Measurements from ENCODE around the gene BDH2.

BDH2 gene

DNA sequence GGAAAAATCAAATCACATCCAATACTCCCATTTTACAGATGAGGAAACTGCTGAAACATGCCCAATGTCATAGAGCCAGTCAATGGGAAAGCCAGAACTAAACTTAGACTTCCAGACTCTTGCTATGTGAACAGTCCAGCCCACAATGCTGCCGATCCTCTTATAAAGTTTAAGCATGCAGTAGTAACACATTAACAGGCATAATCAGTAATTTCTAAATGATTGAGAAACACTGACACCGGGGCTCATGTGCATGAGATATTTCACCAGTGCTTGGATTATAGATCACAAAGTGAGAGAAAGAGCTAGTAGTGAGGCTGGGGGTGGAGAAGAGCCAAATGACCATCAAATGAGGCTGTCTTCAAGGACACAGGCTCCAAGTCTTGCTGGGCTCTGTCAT lies 2.5 kb downstream of the BDH2 start:
- H3K36me3 ChIP-seq (ENCODE audit: control insufficient read depth, low read length): no peaks in the 10 kb centered on the region; the same call in 1 of the 2 replicates
- no peak overlapping the region for H3K27ac ChIP-seq (ENCODE audit: low read depth, low read length)
- H3K9me3 ChIP-seq (ENCODE audit: control insufficient read depth, insufficient read depth, low read length): no peaks in the 10 kb centered on the region
- no peak overlapping the region for H3K4me2 ChIP-seq (ENCODE audit: low read length)
- peaks cover 27% of the 10 kb centered on the region for H3K4me1 ChIP-seq (ENCODE audit: control insufficient read depth, low read length)
- no peaks in the 10 kb centered on the region for H4K20me1 ChIP-seq (ENCODE audit: control insufficient read depth, insufficient read depth, low read depth, low read length)
- H3K79me2 ChIP-seq (ENCODE audit: control insufficient read depth, low read length): peaks cover 10% of the 10 kb centered on the region
- H3K27me3 ChIP-seq (ENCODE audit: control insufficient read depth, low read length): no peaks in the 10 kb centered on the region
- peaks cover 6% of the 10 kb centered on the region; the same call in 1 of the 2 replicates for H3F3A ChIP-seq (ENCODE audit: control insufficient read depth, insufficient read depth)
- no peak overlapping the region for H3K4me3 ChIP-seq (ENCODE audit: low read length)
- no peaks in the 10 kb centered on the region for H3K9me2 ChIP-seq (replicated peaks; ENCODE audit: control insufficient read depth, low read length)
- TF ChIP-seq EZH2phosphoT487 (IDR thresholded peaks at IDR 0.05; ENCODE audit: borderline replicate concordance, low read length): no peak
- TF ChIP-seq, protein P1, sequence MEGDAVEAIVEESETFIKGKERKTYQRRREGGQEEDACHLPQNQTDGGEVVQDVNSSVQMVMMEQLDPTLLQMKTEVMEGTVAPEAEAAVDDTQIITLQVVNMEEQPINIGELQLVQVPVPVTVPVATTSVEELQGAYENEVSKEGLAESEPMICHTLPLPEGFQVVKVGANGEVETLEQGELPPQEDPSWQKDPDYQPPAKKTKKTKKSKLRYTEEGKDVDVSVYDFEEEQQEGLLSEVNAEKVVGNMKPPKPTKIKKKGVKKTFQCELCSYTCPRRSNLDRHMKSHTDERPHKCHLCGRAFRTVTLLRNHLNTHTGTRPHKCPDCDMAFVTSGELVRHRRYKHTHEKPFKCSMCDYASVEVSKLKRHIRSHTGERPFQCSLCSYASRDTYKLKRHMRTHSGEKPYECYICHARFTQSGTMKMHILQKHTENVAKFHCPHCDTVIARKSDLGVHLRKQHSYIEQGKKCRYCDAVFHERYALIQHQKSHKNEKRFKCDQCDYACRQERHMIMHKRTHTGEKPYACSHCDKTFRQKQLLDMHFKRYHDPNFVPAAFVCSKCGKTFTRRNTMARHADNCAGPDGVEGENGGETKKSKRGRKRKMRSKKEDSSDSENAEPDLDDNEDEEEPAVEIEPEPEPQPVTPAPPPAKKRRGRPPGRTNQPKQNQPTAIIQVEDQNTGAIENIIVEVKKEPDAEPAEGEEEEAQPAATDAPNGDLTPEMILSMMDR (IDR thresholded peaks at IDR 0.05; ENCODE audit: low read depth, low read length, poor library complexity, severe bottlenecking): no peak

DNA sequence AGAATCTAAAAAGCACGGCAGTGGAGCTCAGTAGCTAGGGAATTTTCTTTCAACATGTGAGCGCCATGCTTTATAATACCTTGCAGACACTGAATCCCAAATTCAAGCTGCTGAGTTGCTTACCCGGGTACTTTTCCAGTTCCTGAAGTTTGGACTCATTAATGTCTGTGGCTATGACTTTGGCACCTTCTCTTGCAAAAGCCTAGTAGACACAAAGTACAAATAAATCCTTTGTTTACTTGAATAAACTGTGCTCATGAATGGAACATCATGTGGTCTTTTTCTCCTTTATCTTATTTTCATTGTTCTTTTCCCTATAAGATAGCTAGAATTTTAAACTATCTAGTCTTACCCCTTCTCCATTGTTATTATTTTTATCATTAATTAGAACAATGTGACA lies 4.6 kb downstream of the BDH2 start:
- H3K4me2 ChIP-seq (ENCODE audit: low read length): no peak overlapping the region

DNA sequence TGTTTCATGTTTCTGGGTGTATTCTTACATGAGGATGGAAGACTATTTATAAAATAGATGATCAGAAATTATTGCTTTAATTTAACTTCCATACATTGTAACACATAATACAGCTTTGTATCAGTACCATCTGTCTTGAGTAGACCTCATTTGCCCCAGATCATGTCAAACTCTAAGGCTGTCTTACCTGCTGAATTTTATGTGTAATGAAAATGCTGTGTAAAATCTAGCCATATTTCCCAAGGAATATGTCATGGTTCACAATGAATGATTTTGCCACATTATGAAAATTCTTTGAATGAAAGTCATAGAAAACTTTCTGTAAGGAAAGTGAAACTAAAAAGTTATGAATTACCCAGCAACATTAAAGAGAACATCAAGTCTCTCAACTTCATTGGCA lies 7.4 kb downstream of the BDH2 start:
- Histone ChIP-seq H3K36me3 (ENCODE audit: control insufficient read depth, low read length) (peaks cover 21% of the 10 kb centered on the region), H3K4me2 (ENCODE audit: low read length) (peak overlapping the region; percentile 9; the same call in 1 of the 2 replicates), H3F3A (ENCODE audit: control insufficient read depth, insufficient read depth) (no peaks in the 10 kb centered on the region), H3K27ac (ENCODE audit: low read depth, low read length) (no peak overlapping the region), H3K27me3 (ENCODE audit: control insufficient read depth, low read length) (no peaks in the 10 kb centered on the region), H3K9me3 (ENCODE audit: control insufficient read depth, insufficient read depth, low read length) (no peaks in the 10 kb centered on the region), H3K79me2 (ENCODE audit: control insufficient read depth, low read length) (no peaks in the 10 kb centered on the region), H3K4me3 (ENCODE audit: low read length) (no peak overlapping the region), H4K20me1 (ENCODE audit: control insufficient read depth, insufficient read depth, low read depth, low read length) (no peaks in the 10 kb centered on the region), H3K4me1 (ENCODE audit: control insufficient read depth, low read length) (peaks cover 22% of the 10 kb centered on the region), H3K9me2 (replicated peaks; ENCODE audit: control insufficient read depth, low read length) (no peaks in the 10 kb centered on the region)
- TF ChIP-seq EZH2phosphoT487 (IDR thresholded peaks at IDR 0.05; ENCODE audit: borderline replicate concordance, low read length): no peak
- TF ChIP-seq, protein P1 (IDR thresholded peaks at IDR 0.05; ENCODE audit: low read depth, low read length, poor library complexity, severe bottlenecking): no peak

More for the DNA sequence above, 4.6 kb downstream of the BDH2 start:
- Histone ChIP-seq H3K79me2 (ENCODE audit: control insufficient read depth, low read length) (peaks cover 10% of the 10 kb centered on the region), H3K4me1 (ENCODE audit: control insufficient read depth, low read length) (peaks cover 36% of the 10 kb centered on the region), H3K36me3 (ENCODE audit: control insufficient read depth, low read length) (peaks cover 11% of the 10 kb centered on the region), H3K9me2 (replicated peaks; ENCODE audit: control insufficient read depth, low read length) (no peaks in the 10 kb centered on the region), H4K20me1 (ENCODE audit: control insufficient read depth, insufficient read depth, low read depth, low read length) (no peaks in the 10 kb centered on the region), H3K27me3 (ENCODE audit: control insufficient read depth, low read length) (no peaks in the 10 kb centered on the region), H3K4me3 (ENCODE audit: low read length) (no peak overlapping the region), H3K27ac (ENCODE audit: low read depth, low read length) (no peak overlapping the region), H3F3A (ENCODE audit: control insufficient read depth, insufficient read depth) (no peaks in the 10 kb centered on the region), H3K9me3 (ENCODE audit: control insufficient read depth, insufficient read depth, low read length) (no peaks in the 10 kb centered on the region)
- TF ChIP-seq, protein P1 (IDR thresholded peaks at IDR 0.05; ENCODE audit: low read depth, low read length, poor library complexity, severe bottlenecking): no peak
- no peak for TF ChIP-seq EZH2phosphoT487 (IDR thresholded peaks at IDR 0.05; ENCODE audit: borderline replicate concordance, low read length)
